ENCODE results near the gene CCDC33.
"Not testable (repeated sequence)": the region's sequence is repeated elsewhere in the genome, so short reads cannot be mapped to it uniquely, and the experiment has no call there.

Gene CCDC33

DNA sequence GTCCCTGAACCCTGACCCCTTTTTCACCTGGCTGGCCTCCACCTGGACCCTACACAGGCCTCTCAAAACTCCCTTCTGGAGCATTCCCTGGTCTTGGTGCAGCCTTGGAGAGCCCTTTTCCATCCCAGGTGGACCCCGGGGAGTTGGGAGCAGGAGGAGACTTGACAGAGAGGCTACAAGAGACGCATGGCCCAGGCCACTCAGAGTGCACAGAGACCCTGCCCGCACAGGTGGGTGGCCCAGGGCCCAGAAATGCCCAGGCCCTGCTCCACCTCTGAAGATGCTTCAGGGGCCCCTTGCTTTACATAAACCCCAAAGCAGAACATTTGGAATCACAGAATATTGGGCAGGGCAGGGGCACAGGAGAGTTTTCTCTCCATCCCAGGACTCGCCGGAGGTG lies 97.0 kb downstream of the CCDC33 start:
- no peak for DNase-seq

DNA sequence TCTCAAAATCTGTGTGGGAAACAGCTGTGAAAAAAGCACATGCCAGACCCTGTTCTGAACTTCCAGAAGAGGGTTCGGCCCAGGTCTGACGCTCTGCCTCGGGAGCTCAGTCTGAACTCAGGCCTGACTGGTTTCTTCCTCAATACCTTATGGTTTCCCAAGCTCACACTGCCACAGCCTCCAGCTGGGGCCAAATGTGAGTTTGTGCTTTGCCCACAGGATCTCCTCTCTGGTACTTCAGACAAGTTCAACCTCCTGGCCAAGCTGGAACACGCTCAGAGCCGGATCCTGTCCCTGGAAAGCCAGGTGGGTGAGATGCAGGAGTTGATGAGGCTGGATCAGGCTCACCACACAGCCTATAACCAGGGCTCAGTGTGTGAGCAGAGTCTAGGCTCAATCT lies 97.5 kb downstream of the CCDC33 start:
- DNase-seq: no peak

DNA sequence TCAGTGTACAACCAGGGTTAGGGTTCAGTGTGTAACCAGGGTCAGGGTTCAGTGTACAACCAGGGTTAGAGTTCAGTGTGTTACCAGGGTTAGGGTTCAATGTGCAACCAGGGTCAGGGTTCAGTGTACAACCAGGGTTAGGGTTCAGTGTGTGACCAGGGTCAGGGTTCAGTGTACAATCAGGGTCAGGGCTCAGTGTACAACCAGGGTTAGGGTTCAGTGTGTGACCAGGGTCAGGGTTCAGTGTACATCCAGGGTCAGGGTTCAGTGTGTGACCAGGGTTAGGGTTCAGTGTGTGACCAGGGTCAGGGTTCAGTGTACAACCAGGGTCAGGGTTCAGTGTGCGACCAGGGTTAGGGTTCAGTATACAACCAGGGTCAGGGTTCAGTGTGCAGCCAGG lies 98.0 kb downstream of the CCDC33 start:
- DNase-seq: no peak

DNA sequence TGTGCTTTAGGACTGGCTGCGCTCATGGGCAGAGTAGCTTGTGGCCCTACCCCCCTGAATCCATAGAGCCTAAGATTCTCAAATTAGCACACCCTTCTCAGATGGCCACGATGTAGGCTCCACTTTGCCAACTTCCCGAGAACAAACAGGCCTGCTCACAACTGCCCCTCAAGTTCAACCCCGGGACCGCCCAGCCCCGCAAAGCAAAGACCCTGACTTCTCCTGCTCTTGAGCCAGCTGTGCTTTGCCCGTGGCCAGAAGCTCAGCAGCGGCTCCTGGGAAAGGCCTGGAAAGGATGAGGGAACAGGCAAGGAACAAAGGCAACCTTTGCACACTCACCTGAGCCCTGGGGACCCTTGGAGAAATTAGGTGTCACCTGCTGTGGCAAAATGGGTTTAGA lies 99.3 kb downstream of the CCDC33 start:
- no peak for DNase-seq

DNA sequence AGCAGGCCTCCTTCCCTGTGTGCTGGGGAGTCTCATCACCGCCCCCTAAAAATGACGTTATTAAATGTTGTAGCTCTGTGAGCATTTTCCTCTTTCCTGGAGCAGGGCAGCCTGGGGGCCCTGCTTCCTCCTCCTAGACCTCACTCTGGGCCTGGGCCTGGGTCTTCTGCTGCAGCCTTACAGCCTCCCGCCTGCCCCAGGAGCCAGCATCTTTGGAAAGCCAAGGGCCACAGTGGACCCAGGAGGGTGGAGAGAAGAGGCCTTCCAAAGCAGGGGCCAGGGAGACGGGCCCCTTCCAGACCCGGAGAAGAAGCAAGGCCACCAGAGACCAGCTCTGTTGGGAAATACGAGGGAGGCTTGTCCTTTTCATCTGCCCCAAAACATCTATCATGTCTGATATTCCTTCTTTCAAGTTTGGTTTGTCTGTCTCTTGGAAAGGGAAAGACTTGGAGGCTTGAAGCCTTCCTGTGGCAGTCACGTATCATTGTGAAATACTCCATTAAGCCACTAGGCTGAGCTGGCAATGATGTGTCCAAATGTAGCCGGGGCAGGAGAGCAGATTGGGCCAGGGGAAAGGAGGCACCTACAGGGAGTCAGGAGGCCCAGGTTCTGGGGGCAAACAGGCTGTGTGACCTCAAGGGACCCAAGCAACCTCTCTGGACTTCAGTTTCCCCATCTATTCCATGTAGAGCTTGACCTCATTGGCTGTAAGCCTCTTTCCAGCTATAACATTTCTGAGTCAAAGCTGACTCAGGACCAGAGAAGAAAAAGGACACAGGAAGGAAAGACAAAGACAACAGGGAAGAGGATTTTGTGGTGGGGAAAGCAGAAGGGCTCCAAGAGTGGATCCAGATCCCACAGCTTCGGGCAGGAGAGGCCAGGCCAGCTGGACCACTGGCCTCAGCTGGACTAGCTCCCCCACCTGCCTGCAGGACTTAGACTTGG lies 100.2 kb downstream of the CCDC33 start:
- no peak for DNase-seq

DNA sequence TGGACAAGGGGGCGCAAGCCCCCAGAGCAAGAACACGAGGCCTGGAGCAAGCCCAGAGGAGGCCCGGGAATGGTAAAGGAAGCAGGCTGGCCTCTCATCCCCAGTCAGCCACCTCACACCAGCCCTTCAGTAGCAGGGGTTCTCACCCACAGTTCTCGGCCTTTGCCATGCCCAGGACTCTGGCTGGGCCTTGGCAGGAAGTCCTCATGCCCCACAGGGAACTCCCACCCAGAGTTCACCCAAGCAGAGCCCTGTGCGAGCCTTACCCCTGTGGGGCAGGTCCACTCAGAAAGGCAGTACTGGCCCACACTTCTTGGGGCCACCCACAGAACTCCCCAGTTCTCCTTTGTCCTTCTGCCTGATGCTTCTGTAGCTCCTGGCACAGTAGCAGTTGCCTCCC lies 101.0 kb downstream of the CCDC33 start:
- DNase-seq: no peak

DNA sequence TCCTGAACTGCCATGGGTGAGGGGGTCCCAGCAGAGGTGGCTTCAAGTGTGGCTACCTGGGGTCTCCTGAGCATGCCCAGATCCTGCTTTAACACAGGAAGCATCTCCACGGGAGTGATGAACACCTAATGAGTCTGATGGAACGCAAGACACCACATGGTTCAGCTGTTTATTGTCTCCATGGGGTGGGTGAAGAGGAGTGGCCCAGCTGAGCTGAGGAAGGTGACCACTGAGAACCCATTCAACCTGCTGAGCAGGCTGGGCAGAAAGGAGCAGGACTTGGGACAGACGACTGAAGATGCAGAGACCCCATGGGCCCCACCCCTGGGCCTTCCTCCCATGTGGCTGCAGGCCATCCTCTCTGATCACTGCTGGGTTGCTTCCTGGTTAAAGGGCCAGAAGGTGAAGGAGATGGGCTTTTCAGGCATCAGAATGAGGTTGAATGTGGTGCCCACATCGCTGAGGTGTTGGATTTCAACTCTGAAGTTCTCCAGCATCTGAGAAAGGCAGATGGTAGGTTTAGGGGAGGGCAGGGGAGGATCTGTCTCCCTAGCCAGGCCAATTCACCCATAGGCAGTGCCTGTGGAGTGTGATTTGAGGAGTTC lies 101.6 kb downstream of the CCDC33 start:
- DNase-seq: no peak

DNA sequence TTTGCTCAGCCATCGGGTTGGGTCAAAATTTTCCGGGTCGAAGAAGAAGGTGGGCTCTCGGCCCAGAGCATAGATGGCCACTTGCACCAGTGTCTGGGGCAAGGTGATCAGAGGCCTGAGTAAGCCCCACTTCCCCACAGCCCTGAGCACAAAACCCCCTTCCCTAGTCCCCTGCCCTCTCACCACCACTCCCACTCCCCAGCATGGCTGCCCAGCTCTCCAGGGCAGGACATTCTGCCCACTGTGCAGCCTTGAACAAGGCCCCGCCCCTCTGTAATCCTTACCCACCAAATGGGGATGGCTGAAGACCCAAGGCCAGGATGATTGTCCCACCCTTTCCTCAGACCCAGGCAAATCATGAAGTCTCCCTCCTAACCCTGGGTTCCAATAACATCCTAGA lies 102.5 kb downstream of the CCDC33 start:
- DNase-seq: no peak

DNA sequence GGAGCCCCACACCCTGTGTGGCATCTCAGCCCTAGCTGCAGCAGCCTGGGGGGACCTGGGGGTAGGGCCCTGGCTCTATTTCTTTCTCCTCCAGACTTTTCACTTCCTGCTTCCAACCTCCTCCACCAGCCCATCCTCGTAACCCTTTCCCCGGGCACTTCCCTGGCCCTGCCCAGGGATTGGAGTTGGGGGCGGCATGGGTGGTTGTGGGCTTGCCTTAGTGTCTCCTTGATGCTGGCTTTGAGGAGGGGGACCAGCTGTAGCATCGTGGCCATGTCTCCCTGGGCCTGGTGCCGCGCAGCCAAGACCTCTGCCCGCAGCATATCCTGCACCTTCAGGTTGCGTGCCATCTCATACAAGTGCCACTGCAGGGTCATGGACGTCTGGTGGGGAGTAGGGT lies 103.2 kb downstream of the CCDC33 start:
- no peak for DNase-seq

DNA sequence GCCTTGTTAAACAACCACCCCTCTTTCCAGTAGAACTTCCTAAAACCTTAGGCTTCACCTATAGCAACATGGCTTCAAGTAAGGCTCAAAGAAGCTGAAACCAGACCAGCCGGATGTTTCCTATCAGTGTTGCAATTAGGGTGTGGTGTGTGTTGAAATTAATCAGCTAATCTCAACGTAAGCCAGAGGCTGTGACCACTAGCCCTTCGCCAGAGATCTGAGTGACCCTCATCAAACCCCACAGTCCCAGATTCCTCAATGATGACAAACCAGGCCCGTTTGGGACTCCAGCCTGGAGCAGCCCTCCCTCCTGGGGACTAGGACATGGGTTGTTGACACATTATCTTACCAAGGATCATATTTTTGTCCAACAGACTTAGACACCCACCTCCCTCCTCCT lies 104.0 kb downstream of the CCDC33 start:
- DNase-seq: no peak

DNA sequence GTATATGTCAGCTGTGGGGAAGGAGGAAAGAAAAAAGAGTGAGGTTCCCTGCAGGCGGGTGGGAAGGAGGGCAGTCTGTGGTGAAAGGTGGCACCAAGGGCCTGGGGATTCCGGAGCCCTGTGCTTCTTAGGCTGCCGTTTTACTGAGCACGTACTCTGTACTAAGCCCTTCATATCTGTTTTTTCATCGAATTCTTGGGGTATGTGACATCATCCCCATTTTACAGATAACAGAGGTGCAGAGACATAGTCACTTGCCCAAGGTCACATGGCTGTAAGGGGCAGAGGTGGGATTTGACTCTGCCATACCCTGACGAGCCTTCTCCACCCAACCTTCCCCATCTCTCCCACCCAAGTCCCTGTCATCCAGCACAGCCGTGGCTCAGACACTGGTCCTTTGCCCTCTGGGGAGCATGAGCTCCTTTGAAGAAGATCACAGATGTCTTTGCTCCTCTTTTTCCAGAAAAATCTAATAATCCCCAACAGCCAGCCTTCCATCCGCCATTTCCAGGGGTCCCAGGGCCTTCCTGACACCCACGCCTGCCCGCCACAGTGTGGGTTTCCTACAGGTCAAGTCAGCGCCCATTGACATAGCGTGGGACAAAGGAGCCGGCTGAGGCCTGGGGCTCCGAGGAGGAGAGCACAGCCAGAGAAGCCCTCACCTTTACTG lies 107.1 kb downstream of the CCDC33 start:
- no peak for DNase-seq

DNA sequence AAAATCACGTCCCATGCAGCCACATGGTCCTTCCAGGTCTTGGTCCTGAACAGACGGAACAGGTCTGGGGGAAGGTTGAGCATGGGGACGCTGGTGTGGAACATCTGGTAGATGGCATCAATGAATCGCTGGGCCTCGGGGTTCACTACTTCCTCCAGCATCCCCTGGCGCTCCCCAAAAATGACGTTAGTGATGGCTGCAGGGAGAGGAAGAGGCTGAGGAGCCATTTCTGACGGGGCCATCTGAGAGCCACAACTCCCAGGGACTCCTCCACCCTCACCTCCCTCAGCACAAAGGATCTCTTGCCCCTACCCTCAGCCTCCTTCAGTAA lies 107.6 kb downstream of the CCDC33 start:
- no peak for DNase-seq

DNA sequence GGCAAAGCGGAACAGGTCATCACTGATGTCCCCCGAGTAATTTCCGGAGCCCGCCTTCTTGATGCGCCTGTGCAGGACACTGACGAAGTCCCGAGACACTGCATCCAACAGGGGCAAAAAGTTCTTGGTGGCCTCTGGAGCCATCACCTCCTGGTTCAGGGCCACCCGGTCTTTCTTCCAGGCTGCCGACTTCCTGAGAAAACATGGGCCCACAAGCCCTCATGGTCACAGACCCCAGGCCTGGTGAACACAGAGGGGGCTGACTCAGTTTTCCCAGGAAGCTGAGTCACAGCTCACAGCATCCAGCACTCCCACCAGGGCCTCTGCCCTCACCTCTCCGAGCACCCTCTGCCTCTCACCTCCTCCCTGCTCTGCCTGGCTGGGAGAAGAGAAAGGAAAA lies 108.9 kb downstream of the CCDC33 start:
- DNase-seq: no peak

DNA sequence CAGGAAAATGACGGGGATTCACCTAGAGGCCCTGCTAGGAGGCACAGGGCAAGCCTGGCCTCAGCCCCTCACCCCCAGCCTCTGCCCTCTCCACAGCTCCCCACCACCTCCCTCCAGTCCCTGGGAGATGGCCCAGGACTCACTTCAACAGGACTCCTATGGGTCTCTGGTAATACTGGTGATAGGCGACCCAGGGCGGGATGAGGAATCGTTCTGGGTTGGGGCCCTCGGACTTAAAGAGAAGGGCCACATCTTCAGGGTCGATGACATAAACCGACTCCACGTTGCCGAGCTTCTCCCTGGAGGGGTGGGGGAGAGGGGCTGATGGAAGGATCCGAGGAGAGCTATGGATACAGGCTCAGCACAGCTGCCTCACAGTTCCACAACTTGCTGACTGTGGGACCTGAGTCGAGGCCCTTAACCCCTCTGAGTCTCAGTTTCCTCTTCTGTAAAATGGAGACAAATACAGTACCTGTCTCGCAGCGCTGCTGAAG lies 111.7 kb downstream of the CCDC33 start:
- DNase-seq: no peak

DNA sequence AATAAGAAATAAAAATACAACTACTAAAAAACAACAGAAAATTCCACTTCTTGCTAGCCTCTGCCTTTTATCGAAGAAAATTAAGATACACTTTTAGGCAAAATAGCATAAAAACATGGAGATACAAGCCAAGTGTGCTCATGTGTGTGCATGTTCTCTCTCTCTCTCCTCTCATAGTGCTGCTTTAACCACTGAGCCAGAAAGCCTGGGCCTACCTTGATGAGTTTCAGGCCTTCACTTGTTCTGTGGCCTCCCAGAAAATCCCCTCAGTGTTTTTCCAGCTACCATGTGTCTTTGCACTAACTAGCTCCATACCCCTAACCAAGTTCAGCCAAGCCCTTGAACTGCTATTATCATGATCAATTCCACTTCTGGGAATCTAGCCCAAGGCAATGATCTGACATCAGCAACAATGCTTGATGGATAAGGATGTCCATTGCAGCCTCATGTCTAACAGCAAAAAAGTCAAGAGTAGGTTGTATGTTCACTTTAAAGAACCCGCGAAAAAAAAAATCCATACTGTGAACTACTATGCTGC lies 113.2 kb downstream of the CCDC33 start:
- no peak for DNase-seq

DNA sequence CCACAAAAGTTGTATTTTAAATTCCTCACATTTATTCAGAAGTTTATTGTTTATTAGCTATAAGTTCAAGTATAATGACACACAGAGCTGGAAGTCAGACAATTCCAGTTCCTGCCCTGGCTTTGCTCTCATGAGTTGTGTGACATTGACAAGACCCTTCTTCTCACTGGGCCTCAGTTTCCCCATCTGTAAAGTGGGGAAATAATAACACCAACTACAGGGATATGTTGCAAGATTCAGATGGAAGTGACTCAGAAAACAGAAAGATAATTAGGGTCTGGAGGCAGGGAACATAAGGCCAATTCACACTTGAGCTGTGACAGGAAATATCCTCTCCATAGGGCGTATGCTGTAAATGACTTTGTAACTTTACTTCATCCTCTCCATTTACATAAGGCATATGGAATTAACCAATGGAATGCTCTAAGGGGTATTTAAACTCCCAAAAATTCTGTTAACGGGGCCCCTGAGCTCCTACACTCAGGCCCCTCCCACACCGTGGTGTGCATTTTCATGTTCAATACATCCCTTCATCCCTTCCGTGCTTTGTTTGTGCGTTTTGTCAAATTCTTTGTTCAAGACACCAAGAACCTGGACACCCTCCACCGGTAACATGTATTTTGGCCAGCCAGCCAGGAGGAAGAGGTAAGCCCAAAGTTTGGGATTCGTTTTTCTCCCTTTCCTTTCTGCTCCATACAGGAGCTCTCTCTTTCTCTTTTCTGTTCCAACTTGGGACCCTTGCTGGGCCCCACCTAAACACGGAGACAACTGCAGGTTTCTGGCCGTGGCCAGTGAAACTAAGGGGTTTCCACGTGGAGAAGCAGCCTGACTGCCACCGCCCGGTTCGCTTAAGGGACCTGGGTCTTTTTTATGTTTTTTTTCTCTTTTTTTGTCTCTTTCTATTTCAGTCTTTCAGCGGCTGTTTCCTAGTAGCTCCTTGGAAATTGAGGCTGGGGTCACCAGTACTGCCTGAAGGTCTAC lies 114.5 kb downstream of the CCDC33 start:
- DNase-seq: no peak

DNA sequence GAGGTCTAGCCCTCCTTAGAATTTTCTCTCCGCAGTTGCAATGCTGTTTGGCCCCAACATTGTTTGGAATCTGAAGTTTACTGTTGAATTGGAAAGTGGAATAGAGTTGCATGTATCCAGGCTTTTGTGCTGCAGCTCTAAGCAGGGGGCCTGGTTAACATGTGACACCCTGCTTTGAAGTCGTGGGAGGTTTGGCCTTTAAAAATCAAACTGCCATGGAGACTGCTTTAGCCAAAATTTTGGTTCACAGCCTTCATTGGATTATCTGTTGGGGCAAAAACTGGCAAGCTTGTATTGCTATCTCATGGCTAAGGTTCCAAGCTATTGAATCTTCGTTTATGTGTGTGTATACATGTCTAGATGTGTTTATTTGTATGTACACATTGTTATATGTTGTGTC lies 115.5 kb downstream of the CCDC33 start:
- no peak for DNase-seq

DNA sequence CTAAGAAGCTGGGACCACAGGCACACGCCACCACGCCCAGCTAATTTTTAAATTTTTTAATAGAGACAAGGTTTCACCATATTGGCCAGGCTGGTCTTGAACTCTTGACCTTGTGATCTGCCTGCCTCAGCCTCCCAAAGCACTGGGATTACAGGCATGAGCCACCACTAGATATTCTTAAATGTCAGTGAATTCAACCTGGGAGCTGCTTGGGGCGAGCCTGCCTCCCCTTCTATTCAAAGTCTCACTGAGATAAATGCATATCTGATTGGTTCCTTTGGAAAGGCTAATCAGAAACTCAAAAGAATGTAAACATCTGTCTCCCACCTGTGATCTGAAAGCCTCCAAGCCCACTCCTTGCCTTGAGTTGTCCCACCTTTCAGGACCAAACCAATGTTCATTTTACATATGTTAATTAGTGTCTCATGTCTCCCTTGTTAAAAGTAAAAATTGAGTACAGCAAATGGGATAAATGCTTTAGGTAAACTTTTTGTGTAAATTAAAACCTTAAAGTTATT lies 116.3 kb downstream of the CCDC33 start:
- no peak for DNase-seq

DNA sequence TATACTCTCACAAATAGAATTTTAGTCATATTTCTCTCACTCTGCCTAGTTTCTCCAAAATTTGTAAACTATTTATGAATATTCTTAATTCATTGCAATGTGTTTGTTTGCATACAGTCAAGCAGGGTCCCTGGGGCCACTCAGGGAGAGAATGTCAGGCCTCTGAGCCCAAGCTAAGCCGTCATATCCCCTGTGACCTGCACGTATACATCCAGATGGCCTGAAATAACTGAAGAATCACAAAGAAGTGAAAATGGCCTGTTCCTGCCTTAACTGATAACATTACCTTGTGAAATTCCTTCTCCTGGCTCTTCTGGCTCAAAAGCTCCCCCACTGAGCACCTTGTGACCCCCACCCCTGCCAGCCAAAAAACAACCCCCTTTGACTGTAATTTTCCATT lies 117.9 kb downstream of the CCDC33 start:
- DNase-seq: not testable (repeated sequence)

DNA sequence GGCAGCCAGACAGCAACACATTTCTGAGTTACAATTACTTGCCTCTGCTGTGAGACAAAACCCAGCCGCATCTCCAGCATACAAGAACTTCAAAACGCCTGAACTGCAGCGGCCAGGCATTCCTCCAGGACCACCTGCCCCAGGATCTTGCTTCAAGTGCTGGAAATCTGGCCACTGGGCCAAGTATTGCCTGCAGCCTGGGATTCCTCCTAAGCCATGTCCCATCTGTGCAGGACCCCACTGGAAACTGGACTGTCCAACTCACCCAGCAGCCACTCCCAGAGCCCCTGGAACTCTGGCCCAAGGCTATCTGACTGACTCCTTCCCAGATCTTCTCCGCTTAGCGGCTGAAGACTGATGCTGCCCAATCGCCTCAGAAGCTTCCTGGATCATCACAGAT lies 119.9 kb downstream of the CCDC33 start:
- not testable (repeated sequence) for DNase-seq

DNA sequence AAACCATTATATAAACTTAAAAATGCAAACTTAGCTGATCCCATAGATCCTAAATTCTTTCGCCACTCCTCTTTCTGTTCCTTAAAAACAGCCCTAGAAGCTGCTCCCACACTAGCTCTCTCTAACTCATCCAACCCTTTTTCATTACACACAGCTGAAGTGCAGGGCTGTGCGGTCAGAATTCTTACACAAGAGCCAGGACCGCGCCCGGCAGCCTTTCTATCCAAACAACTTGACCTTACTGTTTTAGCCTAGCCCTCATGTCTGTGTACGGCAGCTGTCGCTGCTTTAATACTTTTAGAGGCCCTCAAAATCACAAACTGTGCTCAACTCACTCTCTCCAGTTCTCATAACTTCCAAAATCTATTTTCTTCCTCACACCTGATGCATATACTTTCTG lies 121.4 kb downstream of the CCDC33 start:
- DNase-seq: not testable (repeated sequence)
